Stimulated activated CD8-positive, alpha-beta memory T cell treated with anti-CD3 and anti-CD28 coated beads, Interleukin-2, amount 100 ng/mL, for 48 hours (primary cell): ENCODE measurements around the gene ADAMTSL1.

ENCODE experiments used
- DNase-seq, 2 donors: peaks; one replicate each; pipeline ENCODE4 v3.0.0-alpha.2; 2020; ENCODE audit warnings: low read depth in 2 of 2

Gene ADAMTSL1

GRCh38 chr9:18703151-18703900, 229.4 kb downstream of the ADAMTSL1 start:
- DNase-seq: no peak

- DNase-seq: no peak
Observed at GRCh38 chr9:18703901-18704379, 230.0 kb downstream of the ADAMTSL1 start.

- no peak for DNase-seq
Observed at GRCh38 chr9:18705796-18706392, 231.9 kb downstream of the ADAMTSL1 start.

GRCh38 chr9:18706648-18707047, 232.7 kb downstream of the ADAMTSL1 start:
- no peak for DNase-seq

GRCh38 chr9:18707061-18707461, 233.1 kb downstream of the ADAMTSL1 start:
- DNase-seq: no peak

- DNase-seq: no peak
Observed at GRCh38 chr9:18707489-18708205, 233.7 kb downstream of the ADAMTSL1 start.

- no peak for DNase-seq
Observed at GRCh38 chr9:18708429-18708828, 234.5 kb downstream of the ADAMTSL1 start.

- DNase-seq: no peak
Observed at GRCh38 chr9:18710065-18710464, 236.1 kb downstream of the ADAMTSL1 start.

- no peak for DNase-seq
Observed at GRCh38 chr9:18717759-18718158, 243.8 kb downstream of the ADAMTSL1 start.

- DNase-seq: no peak
Observed at GRCh38 chr9:18718393-18718792, 244.4 kb downstream of the ADAMTSL1 start.

- no peak for DNase-seq
Observed at GRCh38 chr9:18718932-18719331, 245.0 kb downstream of the ADAMTSL1 start.

GRCh38 chr9:18720691-18721090, 246.7 kb downstream of the ADAMTSL1 start:
- DNase-seq: no peak

- no peak for DNase-seq
Observed at GRCh38 chr9:18721267-18721994, 247.5 kb downstream of the ADAMTSL1 start.

GRCh38 chr9:18721995-18722310, 248.0 kb downstream of the ADAMTSL1 start:
- DNase-seq: no peak

- no peak for DNase-seq
Observed at GRCh38 chr9:18722882-18723281, 248.9 kb downstream of the ADAMTSL1 start.

GRCh38 chr9:18723366-18723765, 249.4 kb downstream of the ADAMTSL1 start:
- DNase-seq: no peak

- DNase-seq: no peak
Observed at GRCh38 chr9:18726546-18726945, 252.6 kb downstream of the ADAMTSL1 start.

- DNase-seq: no peak
Observed at GRCh38 chr9:18727904-18728303, 254.0 kb downstream of the ADAMTSL1 start.

GRCh38 chr9:18728642-18729041, 254.7 kb downstream of the ADAMTSL1 start:
- no peak for DNase-seq

GRCh38 chr9:18730241-18730640, 256.3 kb downstream of the ADAMTSL1 start:
- no peak for DNase-seq

GRCh38 chr9:18739127-18739526, 265.2 kb downstream of the ADAMTSL1 start:
- DNase-seq: no peak

GRCh38 chr9:18739641-18740318, 265.8 kb downstream of the ADAMTSL1 start:
- no peak for DNase-seq
